VCaP (cell line): ENCODE results near the gene FARSB.

Source experiments
- H3K27ac ChIP-seq: fragments of 450-650 bp; 2 replicates; pipeline ENCODE4 v1.5.1; 2017
- TF ChIP-seq, protein P1 (sequence below): fragments of 450-650 bp; conservative IDR thresholded peaks from 2 replicates; pipeline ENCODE4 v1.5.1; 2017; ENCODE audit warnings: mild to moderate bottlenecking, moderate library complexity

FARSB gene

DNA sequence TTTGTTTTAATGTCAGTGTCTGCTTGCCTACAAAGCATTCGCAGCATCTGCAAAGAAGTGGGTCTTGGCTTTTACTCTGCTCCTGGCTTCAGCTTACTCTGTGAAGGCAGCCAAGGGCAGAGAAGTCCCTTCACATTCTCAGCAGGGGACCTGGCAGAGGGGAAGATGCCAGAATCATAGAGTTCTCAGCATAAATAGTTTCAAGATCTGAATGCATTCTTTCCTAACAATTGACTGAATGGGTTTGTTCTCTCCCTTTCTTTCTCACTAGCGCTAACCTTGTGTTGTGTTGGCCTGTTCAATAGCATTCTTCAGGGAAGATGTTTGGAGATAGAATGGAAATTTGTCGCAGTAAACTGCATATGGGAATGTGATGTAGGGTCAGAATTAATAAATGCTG, 106.9 kb downstream of the FARSB start:
- H3K27ac ChIP-seq, result no peak overlapping the region
- TF ChIP-seq, protein P1, sequence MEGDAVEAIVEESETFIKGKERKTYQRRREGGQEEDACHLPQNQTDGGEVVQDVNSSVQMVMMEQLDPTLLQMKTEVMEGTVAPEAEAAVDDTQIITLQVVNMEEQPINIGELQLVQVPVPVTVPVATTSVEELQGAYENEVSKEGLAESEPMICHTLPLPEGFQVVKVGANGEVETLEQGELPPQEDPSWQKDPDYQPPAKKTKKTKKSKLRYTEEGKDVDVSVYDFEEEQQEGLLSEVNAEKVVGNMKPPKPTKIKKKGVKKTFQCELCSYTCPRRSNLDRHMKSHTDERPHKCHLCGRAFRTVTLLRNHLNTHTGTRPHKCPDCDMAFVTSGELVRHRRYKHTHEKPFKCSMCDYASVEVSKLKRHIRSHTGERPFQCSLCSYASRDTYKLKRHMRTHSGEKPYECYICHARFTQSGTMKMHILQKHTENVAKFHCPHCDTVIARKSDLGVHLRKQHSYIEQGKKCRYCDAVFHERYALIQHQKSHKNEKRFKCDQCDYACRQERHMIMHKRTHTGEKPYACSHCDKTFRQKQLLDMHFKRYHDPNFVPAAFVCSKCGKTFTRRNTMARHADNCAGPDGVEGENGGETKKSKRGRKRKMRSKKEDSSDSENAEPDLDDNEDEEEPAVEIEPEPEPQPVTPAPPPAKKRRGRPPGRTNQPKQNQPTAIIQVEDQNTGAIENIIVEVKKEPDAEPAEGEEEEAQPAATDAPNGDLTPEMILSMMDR, result no peak

DNA sequence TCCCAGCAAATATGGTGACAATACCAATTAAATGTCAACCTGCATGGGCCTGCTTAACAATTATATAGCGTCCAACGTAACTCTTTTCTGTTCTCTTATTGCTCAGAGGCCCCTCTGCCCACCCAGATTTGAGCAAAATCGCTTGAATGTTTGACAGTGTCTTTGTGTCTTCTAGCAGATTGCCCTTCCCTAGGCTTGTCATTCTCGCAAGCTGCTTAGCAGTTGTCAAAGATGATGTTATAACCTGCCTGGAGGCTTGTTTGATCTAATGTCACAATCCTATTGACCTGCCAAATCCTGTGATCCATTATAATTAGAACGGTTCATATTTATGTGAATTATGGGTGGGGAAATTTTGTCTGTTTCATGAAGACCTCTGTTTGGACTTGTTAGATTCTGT, 108.8 kb downstream of the FARSB start:
- TF ChIP-seq, protein P1, result no peak
- no peak overlapping the region for H3K27ac ChIP-seq

DNA sequence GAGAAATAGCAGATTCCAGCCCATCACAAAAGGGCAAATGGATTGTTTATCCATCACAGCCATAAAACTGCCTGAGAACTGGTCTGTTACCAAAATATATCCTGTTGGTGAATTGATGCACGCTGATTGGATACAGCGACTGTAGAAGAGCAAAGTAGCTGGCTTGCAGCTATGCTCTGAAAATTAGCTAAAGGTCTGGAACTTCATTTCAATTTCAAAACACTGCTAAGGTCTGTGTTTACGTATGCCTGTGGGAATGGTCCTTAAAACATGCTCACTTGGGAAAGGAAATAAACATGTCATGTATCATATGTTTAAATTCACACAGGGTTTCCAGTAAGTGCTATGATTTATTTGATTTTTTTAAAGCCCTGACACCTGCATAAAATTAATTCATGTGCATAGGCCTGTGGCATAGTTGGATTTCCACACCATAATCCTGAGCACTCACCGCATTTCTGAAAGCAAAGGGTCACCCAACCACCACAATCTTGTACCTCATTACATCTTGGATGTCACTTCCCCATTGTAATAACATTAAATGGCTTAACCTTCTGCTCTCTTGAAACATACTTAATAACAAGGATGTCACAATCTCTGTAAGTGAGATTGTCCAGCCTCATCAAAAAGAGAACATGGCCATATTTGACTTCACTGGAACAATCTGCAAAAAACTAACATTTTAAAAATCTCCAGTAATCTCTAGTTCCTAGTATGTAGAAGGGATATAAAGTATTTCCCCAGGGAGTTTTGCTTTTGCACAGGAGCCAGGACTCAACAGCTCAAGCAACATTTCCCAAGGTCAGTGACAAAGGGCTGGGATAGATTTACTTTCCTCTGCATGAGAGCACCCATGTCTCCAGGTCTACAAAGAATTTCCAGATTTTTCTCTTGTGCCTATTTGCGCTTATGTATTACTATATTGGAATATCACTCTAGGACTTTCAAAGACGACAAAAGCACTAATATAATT, 109.8 kb downstream of the FARSB start:
- H3K27ac ChIP-seq, result peak overlapping the region; percentile 53
- TF ChIP-seq, protein P1, result no peak

DNA sequence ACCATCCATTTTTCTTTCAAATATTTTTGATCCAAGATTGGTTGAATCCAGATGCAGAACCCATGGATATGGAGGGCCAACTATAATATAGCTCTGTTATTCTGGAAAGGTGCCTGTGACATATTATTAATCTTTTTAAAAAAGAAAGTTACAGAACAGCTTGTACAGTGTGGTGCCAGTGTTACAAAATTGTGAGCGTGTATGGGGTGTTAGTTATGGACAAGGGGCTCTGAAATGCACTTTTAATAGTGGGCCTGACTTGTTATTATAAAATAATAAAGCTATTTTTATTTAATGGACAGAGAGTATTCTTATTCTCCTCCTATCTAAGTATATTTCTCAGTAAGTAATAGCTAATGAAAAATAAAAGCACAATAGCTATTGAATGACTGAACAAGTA, 111.2 kb downstream of the FARSB start:
- TF ChIP-seq, protein P1, result no peak

DNA sequence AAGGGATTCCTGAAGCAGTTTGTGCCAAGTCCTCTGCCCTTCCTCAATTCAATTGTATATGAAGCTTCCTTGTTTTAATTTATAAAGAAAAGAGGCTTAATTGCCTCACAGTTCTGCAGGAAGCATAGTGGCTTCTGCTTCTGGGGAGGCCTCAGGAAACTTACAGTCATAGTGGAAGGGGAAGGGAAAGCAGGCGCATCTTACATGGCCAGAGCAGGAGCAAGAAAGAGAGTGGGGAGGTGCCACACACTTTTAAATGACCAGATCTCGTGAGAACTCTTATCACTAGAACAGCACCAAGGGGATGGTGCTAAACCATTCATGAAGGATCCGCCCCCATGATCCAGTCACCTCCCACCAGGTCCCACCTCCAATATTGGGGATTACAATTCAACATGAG, 117.4 kb downstream of the FARSB start:
- no peak overlapping the region for H3K27ac ChIP-seq
- TF ChIP-seq, protein P1, result no peak

More for the DNA sequence above, 111.2 kb downstream of the FARSB start:
- H3K27ac ChIP-seq, result no peak overlapping the region

DNA sequence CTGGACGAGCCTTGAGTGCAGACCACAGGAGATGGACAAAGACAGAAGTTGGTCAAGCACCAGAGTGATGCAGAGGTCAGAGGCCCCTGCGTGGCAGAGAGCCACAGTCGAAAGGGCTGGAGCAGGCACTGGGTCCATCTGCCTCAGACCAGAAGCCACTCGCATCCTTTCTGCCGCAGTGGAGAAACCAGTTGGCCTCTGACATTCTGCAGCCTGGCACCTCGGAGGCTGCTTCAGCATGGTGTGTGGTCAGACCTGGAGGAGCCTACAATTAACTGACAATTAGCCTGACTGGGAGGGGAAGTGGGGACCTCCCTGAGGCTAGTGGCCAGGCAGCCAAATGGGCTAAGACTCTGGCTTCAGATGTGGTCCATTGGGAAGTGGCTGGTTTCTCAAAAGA, 120.4 kb downstream of the FARSB start:
- TF ChIP-seq, protein P1, result no peak

DNA sequence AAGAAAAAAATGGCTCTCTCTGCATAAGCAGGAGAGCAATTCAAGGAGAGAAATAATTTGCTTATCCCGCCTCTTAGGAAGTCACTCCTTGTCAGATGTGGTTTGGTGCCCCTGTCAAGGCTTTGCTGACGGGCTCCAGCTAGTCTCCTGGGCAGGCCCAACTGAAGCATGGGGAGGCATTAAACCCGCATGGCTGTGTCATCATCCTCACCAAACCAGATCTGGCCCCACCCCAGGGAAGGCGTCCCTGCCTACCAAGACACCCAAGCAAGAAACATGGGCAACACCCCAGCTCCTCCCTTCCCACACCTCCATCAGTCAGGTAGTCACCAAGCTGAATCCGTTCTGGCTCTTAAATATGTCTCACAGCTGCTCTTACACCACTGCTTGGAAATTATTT, 123.6 kb downstream of the FARSB start:
- TF ChIP-seq, protein P1, result no peak
- H3K27ac ChIP-seq, result no peak overlapping the region

More for the DNA sequence above, 120.4 kb downstream of the FARSB start:
- H3K27ac ChIP-seq, result no peak overlapping the region
